K562 (cell line): ENCODE data around the gene TYRO3. TPM values are rescaled to one million over a fixed set of nuclear protein-coding genes. Genes with fewer than 3 reads are reported as not detected.

Source experiments
- ATAC-seq: fragments of 200-7000 bp; cut with Tn5 transposase; 3 replicates; pipeline ENCODE4 v1.9.1; 2020; ENCODE audit warnings: moderate library complexity
- BruUV-seq: library from RNA; stranded (reverse); fragments of 400-500 nt; replicated peaks from 2 replicates; lab custom pipeline; 2021; lab: Mats Ljungman, UMichigan
- CTCF ChIA-PET: fragments of 300-600 bp; formaldehyde crosslinking; extraction: SDS; loops from one replicate; lab custom pipeline; 2021; ENCODE audit warnings: low intra/inter-chr PET ratio; lab: Yijun Ruan, JAX
- POLR2A ChIA-PET: fragments of 300-600, 350-650 bp; sonication (Branson Sonifier 250); formaldehyde crosslinking; extraction: SDS; loops from one replicate; lab custom pipeline; 2021; ENCODE audit warnings: antibody characterized with exemption, inconsistent platforms; lab: Yijun Ruan, JAX
- DNase-seq, 4 experiments: peaks; one replicate each; pipeline versions ENCODE4 v3.0.0 to v3.0.0-alpha.2; 2011 to 2018; ENCODE audit warnings: low spot score in 3 of 4, mixed read lengths in 3 of 4; ENCODE audit errors: extremely low read depth in 1 of 4
- FAIRE-seq: peaks from 2 replicates; lab custom pipeline; 2011; peaks lifted over from hg19 to GRCh38; lab: Jason Lieb, UNC
- H2AFZ ChIP-seq: 2 replicates; pipeline ENCODE4 v1.6.0; 2011; ENCODE audit warnings: low read depth, low read length, control low read depth, inconsistent platforms
- H3K27ac ChIP-seq: fragments of 200-600 bp; 3 replicates; pipeline ENCODE4 v1.8.0; 2011; ENCODE audit warnings: low read depth, mild to moderate bottlenecking, control low read depth, inconsistent platforms, low read length, moderate library complexity, mixed read lengths; ENCODE audit errors: extremely low read depth
- H3K27me3 ChIP-seq, 2 experiments: fragments of 300-600 bp in 1 of 2; 2 replicates in 1 of 2; 3 replicates in 1 of 2; pipeline versions ENCODE4 v1.6.0 to v1.8.0; 2011; ENCODE audit warnings: inconsistent platforms in 2 of 2, low read length in 2 of 2, mild to moderate bottlenecking in 1 of 2, mixed read lengths in 1 of 2, moderate library complexity in 1 of 2; ENCODE audit not compliant: control insufficient read depth in 2 of 2, insufficient read depth in 2 of 2
- H3K36me3 ChIP-seq: fragments of 300-600 bp; 3 replicates; pipeline ENCODE4 v1.8.0; 2011; ENCODE audit warnings: mild to moderate bottlenecking, low read length, inconsistent platforms; ENCODE audit not compliant: control insufficient read depth, insufficient read depth
- H3K4me1 ChIP-seq, 2 experiments: fragments of 200-600 bp in 1 of 2; replicated peaks in 1 of 2; 2 replicates in 1 of 2; 3 replicates in 1 of 2; pipeline versions ENCODE4 v1.5.1 to v1.8.0; 2011; ENCODE audit warnings: inconsistent platforms in 2 of 2, low read length in 2 of 2, mild to moderate bottlenecking in 1 of 2, mixed read lengths in 1 of 2, moderate library complexity in 1 of 2; ENCODE audit not compliant: control insufficient read depth in 2 of 2, insufficient read depth in 2 of 2
- H3K4me2 ChIP-seq: 2 replicates; pipeline ENCODE4 v1.6.1; 2011; ENCODE audit warnings: low read length, control low read depth, inconsistent platforms, mixed read lengths; ENCODE audit not compliant: insufficient read depth
- H3K4me3 ChIP-seq: fragments of 200-600 bp; sonication (generic), shearing (Covaris generic); 2 replicates; pipeline ENCODE4 v1.5.1; 2016; ENCODE audit warnings: control low read depth, inconsistent platforms
- H3K79me2 ChIP-seq: fragments of 200-600 bp; 3 replicates; pipeline ENCODE4 v1.8.0; 2011; ENCODE audit warnings: low read length, inconsistent platforms; ENCODE audit not compliant: control insufficient read depth, insufficient read depth
- H3K9ac ChIP-seq, 2 experiments: 2 replicates each; pipeline versions ENCODE4 v1.6.0 to v1.6.1; 2011; ENCODE audit warnings: low read depth in 2 of 2, low read length in 2 of 2, control low read depth in 1 of 2, inconsistent platforms in 1 of 2, mild to moderate bottlenecking in 1 of 2, mixed read lengths in 1 of 2; ENCODE audit not compliant: insufficient read depth in 1 of 2
- H3K9me1 ChIP-seq: one replicate; pipeline ENCODE4 v1.6.0; 2011; ENCODE audit warnings: inconsistent platforms, mild to moderate bottlenecking, low read length, moderate library complexity; ENCODE audit not compliant: control insufficient read depth, insufficient read depth
- H3K9me3 ChIP-seq: replicated peaks from 2 replicates; pipeline ENCODE4 v1.5.1; 2011; ENCODE audit warnings: low read depth, low read length, inconsistent platforms; ENCODE audit not compliant: control insufficient read depth, insufficient read depth
- H4K20me1 ChIP-seq: replicated peaks from 2 replicates; pipeline ENCODE4 v1.6.1; 2011; ENCODE audit warnings: low read length, inconsistent platforms, mixed read lengths; ENCODE audit not compliant: control insufficient read depth, insufficient read depth
- CEBPG ChIP-seq, 3 experiments: fragments of 200-800 bp in 1 of 3; sonication (Bioruptor generic) in 1 of 3; sonication (generic) in 1 of 3; formaldehyde crosslinking in 1 of 3; IDR thresholded peaks in 2 of 3; conservative IDR thresholded peaks in 1 of 3; 2 replicates each; pipeline versions ENCODE4 v1.6.1 to v1.8.0; 2016 to 2022; ENCODE audit warnings: missing compliant biosample characterization in 2 of 3, missing genetic modification characterization in 2 of 3, mild to moderate bottlenecking in 1 of 3, missing genetic modification reagents in 1 of 3
- JUND ChIP-seq, 2 experiments: IDR thresholded peaks; 2 replicates in 1 of 2; 3 replicates in 1 of 2; pipeline ENCODE4 v1.6.1; 2011; ENCODE audit warnings: borderline replicate concordance in 2 of 2, low read depth in 2 of 2, low read length in 2 of 2, improper control_type of control experiment in 1 of 2, missing biosample characterization in 1 of 2, missing genetic modification characterization in 1 of 2, missing genetic modification reagents in 1 of 2
- MYBL2 ChIP-seq, 2 experiments: fragments of 450-650 bp in 1 of 2; sonication (generic) in 1 of 2; formaldehyde crosslinking in 1 of 2; IDR thresholded peaks; 2 replicates each; pipeline versions ENCODE4 v1.6.1 to v1.8.1; 2017 to 2022; ENCODE audit warnings: borderline replicate concordance in 1 of 2, inconsistent platforms in 1 of 2, low read depth in 1 of 2, mild to moderate bottlenecking in 1 of 2, missing genetic modification reagents in 1 of 2, moderate library complexity in 1 of 2
- NFE2 ChIP-seq: IDR thresholded peaks from 2 replicates; pipeline ENCODE4 v1.6.1; 2014; ENCODE audit warnings: antibody characterized with exemption, low read depth
- SLC30A9 ChIP-seq: fragments of 250-450 bp; sonication (Bioruptor Pico); IDR thresholded peaks from 2 replicates; pipeline ENCODE4 v1.8.0; 2022; ENCODE audit warnings: mild to moderate bottlenecking, moderate library complexity
- TBL1XR1 ChIP-seq, 2 experiments: IDR thresholded peaks; 2 replicates each; pipeline ENCODE4 v1.6.1; 2012; ENCODE audit warnings: improper control_type of control experiment in 2 of 2, low read length in 2 of 2, mild to moderate bottlenecking in 1 of 2
- ZBTB33 ChIP-seq: sonication (generic); formaldehyde crosslinking; IDR thresholded peaks from 2 replicates; pipeline ENCODE4 v1.8.1; 2023; ENCODE audit warnings: mild to moderate bottlenecking, missing genetic modification reagents
- ZKSCAN1 ChIP-seq: fragments of 150-350 bp; IDR thresholded peaks from 2 replicates; pipeline ENCODE4 v1.6.1; 2016; ENCODE audit warnings: low read depth, low read length
- WGBS: fragments of 100-300 bp; shearing (Covaris generic); methylation state at CpG from one replicate; pipeline ENCODE4 v1.1.6; 2016; ENCODE audit warnings: low coverage, mixed read lengths; ENCODE audit not compliant: insufficient coverage; ENCODE audit errors: missing lambda C conversion rate; 5-methylcytosine and 5-hydroxymethylcytosine counted together
- in situ Hi-C: fragments of 300-500 bp; cut with MboI; formaldehyde crosslinking; loops from 4 replicates; pipeline ENCODE4 v1.15.0; 2018; ENCODE audit warnings: inconsistent platforms, mixed read lengths
- intact Hi-C: fragments of 100-400 bp; cut with micrococcal nuclease; formaldehyde crosslinking; loops from 2 replicates; pipeline ENCODE4 v1.14.2; 2022
- polyA plus RNA-seq, 8 experiments: library from polyadenylated mRNA; depleted of rRNA in 4 of 8; stranded (reverse) in 5 of 8; unstranded in 3 of 8; fragments of >200 nt; fragmentation: Nextera tagmentation in 2 of 8; fragmentation: Illumina TruSeq in 1 of 8; extraction: Ambion mirVana in 2 of 8; extraction: Trizol in 1 of 8; gene quantifications; 2 replicates each; pipeline versions ENCODE4 v1.2.1 to v1.2.3, GENCODE V29; 2011 to 2014; ENCODE audit warnings: inconsistent platforms in 1 of 8, missing spikeins in 1 of 8
- total RNA-seq, 7 experiments: library from RNA; depleted of rRNA in 6 of 7; stranded (reverse); fragments of >200 nt in 6 of 7; fragmentation: Illumina TruSeq in 2 of 7; extraction: Trizol in 2 of 7; gene quantifications; 2 replicates each; pipeline versions ENCODE4 v1.2.1 to v1.2.3, GENCODE V29; 2011 to 2021; ENCODE audit warnings: low replicate concordance in 1 of 7

The TYRO3 gene
- total and polyA plus RNA-seq, 9 of the 15 experiments (the other 6 are each of a cell fraction or from before 2014, with no cell fraction given): 2.6 to 39.6 (median 18.6) TPM

GRCh38 chr15:41545218-41545617 lies 13.8 kb upstream of the TYRO3 start:
- peak; percentile 89; the same call in 1 of the 2 replicates for TF ChIP-seq ZKSCAN1
- TF ChIP-seq TBL1XR1 (IDR thresholded peaks at IDR 0.05; ENCODE audit: low read length in 2 of 2): no peak
- in situ Hi-C loops: no loop called here
- H3K4me2 ChIP-seq: no peak overlapping the region
- H3K4me1 ChIP-seq: peaks cover 5 to 11% of the 10 kb centered on the region in 2 experiments; a peak in 3 of 5 replicates
- peaks cover 25% of the 10 kb centered on the region for H3K79me2 ChIP-seq
- WGBS: 60% methylated on average over 3 of the region's 3 CpGs
- DNase-seq: no peak
- no TSS peak for BruUV-seq
- H3K36me3 ChIP-seq: peaks cover 12% of the 10 kb centered on the region; the same call in 1 of the 3 replicates
- H3K9me3 ChIP-seq: no peaks in the 10 kb centered on the region
- ATAC-seq: no peak
- H3K27ac ChIP-seq: no peak overlapping the region
- ChIA-PET CTCF (interaction anchor here (0.6 kb wide), 1 partner anchor 59 kb away, joined by 4 read pairs; no protein-coding TSS in a partner anchor), POLR2A (interaction anchor here (0.7 to 2.2 kb wide), 2 partner anchors 19 to 64 kb away, joined by 3 to 14 read pairs; no protein-coding TSS in a partner anchor)
- H2AFZ ChIP-seq: peak overlapping the region; percentile 72
- H3K9ac ChIP-seq: no peak overlapping the region
- no peaks in the 10 kb centered on the region for H3K27me3 ChIP-seq
- no peaks in the 10 kb centered on the region for H3K9me1 ChIP-seq
- no peak for FAIRE-seq
- no peak overlapping the region for H3K4me3 ChIP-seq
- H4K20me1 ChIP-seq: 0 out of 2 replicates have a peak, but pooled peaks cover 4% of the 10 kb centered on the region
- intact Hi-C loops: no loop called here

GRCh38 chr15:41546851-41547786 lies 11.9 kb upstream of the TYRO3 start:
- H3K9ac ChIP-seq: no peak overlapping the region
- H3K27ac ChIP-seq: no peak overlapping the region; the same call in 2 of the 3 replicates
- H4K20me1 ChIP-seq: 0 out of 2 replicates have a peak, but pooled peaks cover 4% of the 10 kb centered on the region
- in situ Hi-C loops (no loop called here), intact Hi-C loops (no loop called here)
- peak in 2 of 4 experiments; percentile 22 to 49 for DNase-seq
- BruUV-seq: no TSS peak
- H3K4me2 ChIP-seq: no peak overlapping the region
- peaks cover 5 to 11% of the 10 kb centered on the region in 2 experiments; a peak in 3 of 5 replicates for H3K4me1 ChIP-seq
- 31% methylated on average over 13 of the region's 13 CpGs for WGBS
- H3K79me2 ChIP-seq: peaks cover 18% of the 10 kb centered on the region
- H3K4me3 ChIP-seq: no peak overlapping the region
- ATAC-seq: no peak
- ChIA-PET CTCF (no interaction called here), POLR2A (interaction anchor here (1.0 kb wide), 1 partner anchor 9 kb away, joined by 4 read pairs; no protein-coding TSS in a partner anchor)
- peaks cover 5% of the 10 kb centered on the region; the same call in 1 of the 3 replicates for H3K36me3 ChIP-seq
- no peak for FAIRE-seq
- H3K9me3 ChIP-seq: no peaks in the 10 kb centered on the region
- no peaks in the 10 kb centered on the region for H3K9me1 ChIP-seq
- no peaks in the 10 kb centered on the region for H3K27me3 ChIP-seq
- H2AFZ ChIP-seq: peak overlapping the region; percentile 23; the same call in 1 of the 2 replicates
- TF ChIP-seq MYBL2 (IDR thresholded peaks at IDR 0.05; ENCODE audit: low read depth) (no peak), MYBL2 (CRISPR knock-in tag; IDR thresholded peaks at IDR 0.05; ENCODE audit: borderline replicate concordance) (no peak), SLC30A9 (CRISPR knock-in tag) (no peak), NFE2 (peak; percentile 70), CEBPG (CRISPR knock-in tag; IDR thresholded peaks at IDR 0.05) (no peak), CEBPG (tag; conservative IDR thresholded peaks at IDR 0.05 in 1 of 2, IDR thresholded peaks at IDR 0.05 in 1 of 2) (no peak), ZBTB33 (CRISPR knock-in tag) (no peak), JUND (IDR thresholded peaks at IDR 0.05; ENCODE audit: borderline replicate concordance, low read depth, low read length) (peak; percentile 88), JUND (tag; IDR thresholded peaks at IDR 0.05; ENCODE audit: borderline replicate concordance, low read depth, low read length) (peak; percentile 49)
